Measurements from ENCODE around the gene GUCA1A. TPM values are rescaled to one million over a fixed set of nuclear protein-coding genes. Genes with fewer than 3 reads are reported as not detected.

The GUCA1A gene
- total RNA-seq, 1 experiment from 2014 or later: not detected

GRCh38 chr6:42197555-42198362, 24.6 kb downstream of the GUCA1A start:
- intact Hi-C loops (cut with micrococcal nuclease): no loop called here
- Histone ChIP-seq H3K27me3 (ENCODE audit: insufficient read depth, low read length) (no peaks in the 10 kb centered on the region), H3K4me1 (ENCODE audit: control insufficient read depth in 1 of 2, insufficient read depth in 2 of 2, low read length in 2 of 2) (peaks cover 7 to 17% of the 10 kb centered on the region in 2 experiments; a peak in 3 of 4 replicates), H3K27ac (ENCODE audit: low read depth, low read length) (no peak overlapping the region), H3K9ac (ENCODE audit: low read length) (no peak overlapping the region), H3K9me2 (ENCODE audit: insufficient read depth) (no peaks in the 10 kb centered on the region), H3K36me3 (ENCODE audit: control insufficient read depth in 1 of 2, insufficient read depth in 2 of 2, low read length in 2 of 2) (no peaks in the 10 kb centered on the region), H3K4me2 (ENCODE audit: low read length) (no peak overlapping the region), H3K4me3 (replicated peaks in 1 of 2; ENCODE audit: low read depth in 1 of 2, low read length in 2 of 2) (no peak overlapping the region), H2AFZ (ENCODE audit: low read depth, low read length, poor library complexity, severe bottlenecking) (no peak overlapping the region), H3K9me3 (ENCODE audit: control insufficient read depth in 1 of 2, insufficient read depth in 1 of 2, low read depth in 1 of 2, low read length in 2 of 2) (no peaks in the 10 kb centered on the region), H4K20me1 (ENCODE audit: insufficient read depth) (no peaks in the 10 kb centered on the region), H3K79me2 (ENCODE audit: insufficient read depth, low read length) (no peaks in the 10 kb centered on the region)
- BruUV-seq (replicated peaks): no TSS peak
- DNase-seq (ENCODE audit: low read depth, low spot score) (no peak), ATAC-seq (no peak)
- CTCF ChIA-PET: no interaction called here
- no peak for TF ChIP-seq EZH2phosphoT487 (IDR thresholded peaks at IDR 0.05; ENCODE audit: borderline replicate concordance)
- TF ChIP-seq MAX (IDR thresholded peaks at IDR 0.05): no peak
- TF ChIP-seq SRF (IDR thresholded peaks at IDR 0.05; ENCODE audit: low read depth): no peak
- no peak for TF ChIP-seq REST (IDR thresholded peaks at IDR 0.05; ENCODE audit: low read depth)
- TF ChIP-seq SIN3A (IDR thresholded peaks at IDR 0.05; ENCODE audit: low read depth): no peak
- TF ChIP-seq CEBPB (IDR thresholded peaks at IDR 0.05; ENCODE audit: low read depth): no peak
- TF ChIP-seq EZH2 (IDR thresholded peaks at IDR 0.05): no peak
- TF ChIP-seq ZFX (IDR thresholded peaks at IDR 0.05): no peak
- TF ChIP-seq YY1 (IDR thresholded peaks at IDR 0.05; ENCODE audit: extremely low read depth, insufficient replicate concordance, low read depth, low read length): no peak
- TF ChIP-seq POLR2AphosphoS5 (IDR thresholded peaks at IDR 0.05; ENCODE audit: low read depth, low read length): no peak
- TF ChIP-seq TCF7L2 (IDR thresholded peaks at IDR 0.05; ENCODE audit: borderline replicate concordance, extremely low read depth, insufficient read depth, insufficient read length): no peak
- no peak for TF ChIP-seq EGR1 (IDR thresholded peaks at IDR 0.05; ENCODE audit: low read depth)
- TF ChIP-seq POLR2A (IDR thresholded peaks at IDR 0.05; ENCODE audit: borderline replicate concordance, extremely low read depth, insufficient read depth, insufficient read length): no peak
- no peak for TF ChIP-seq SP1 (IDR thresholded peaks at IDR 0.05; ENCODE audit: low read depth)
- RAD21 ChIA-PET (ENCODE audit: low non-redundant PET in 1 of 2, low total read pairs in 2 of 2, uncharacterized antibody in 2 of 2, unreplicated experiment in 2 of 2): no interaction called here
- POLR2A ChIA-PET: no interaction called here
